ENCODE data around the gene ABCA5. TPM values are rescaled to one million over a fixed set of nuclear protein-coding genes. Genes with fewer than 3 reads are reported as not detected.

ABCA5 gene
- total RNA-seq, 4 donors from 2014 or later = 62.8 to 228 (median 123) TPM

- DNase-seq = no peak
- Histone ChIP-seq H3K36me3 (peaks cover 0 to 18% of the 10 kb centered on the region in 2 donors), H3K27ac (peak within 1 kb of the TSS; percentile 7 to 30 (median 24)), H3K27me3 (no peaks in the 10 kb centered on the region), H3K9me3 (peaks cover 0 to 6% (median 0%) of the 10 kb centered on the region in 3 donors), H3K4me1 (no peaks in the 10 kb centered on the region), H3K4me3 (peak within 1 kb of the TSS in 2 of 4 donors; percentile 16 to 23)
- no peak for ATAC-seq
- in situ Hi-C loops (cut with MboI; ENCODE audit: low sequenced_read_pairs in 4 of 4) = loop anchor here in 2 of 4 donors (25.0 kb wide), 1 partner anchor 691 kb away; no protein-coding TSS in a partner anchor
- intact Hi-C loops (cut with DNase I; ENCODE audit: low total_unique reads) = no loop called here
- no peak for TF ChIP-seq POLR2A (IDR thresholded peaks at IDR 0.05)
- TF ChIP-seq CTCF (IDR thresholded peaks at IDR 0.05 in 4 of 5, conservative IDR thresholded peaks at IDR 0.05 in 1 of 5) = no peak
These were observed 98.4 kb downstream of the ABCA5 start, which contains the start of gene ABCA10 for GRCh38 chr17:69228576-69228975. ABCA10 (minus strand) TSS chr17:69228824; CDS start chr17:69225358, 3,466 bp downstream.

GRCh38 chr17:69228018-69228417 lies 98.9 kb downstream of the ABCA5 start:
- peak overlapping the region in 3 of 4 donors; percentile 7 to 30 (median 19) for H3K27ac ChIP-seq
- H3K36me3 ChIP-seq = peaks cover 0 to 23% of the 10 kb centered on the region in 2 donors
- no peak for DNase-seq
- no peaks in the 10 kb centered on the region for H3K4me1 ChIP-seq
- H3K9me3 ChIP-seq = peaks cover 0 to 4% (median 0%) of the 10 kb centered on the region in 3 donors
- TF ChIP-seq CTCF (IDR thresholded peaks at IDR 0.05 in 4 of 5, conservative IDR thresholded peaks at IDR 0.05 in 1 of 5) = no peak
- no peak for TF ChIP-seq POLR2A (IDR thresholded peaks at IDR 0.05)
- no peak for ATAC-seq
- peak overlapping the region in 2 of 4 donors; percentile 16 to 23 for H3K4me3 ChIP-seq
- no peaks in the 10 kb centered on the region for H3K27me3 ChIP-seq
- in situ Hi-C loops (cut with MboI; ENCODE audit: low sequenced_read_pairs in 4 of 4) = loop anchor here in 2 of 4 donors (25.0 kb wide), 1 partner anchor 691 kb away; no protein-coding TSS in a partner anchor
- intact Hi-C loops (cut with DNase I; ENCODE audit: low total_unique reads) = no loop called here

GRCh38 chr17:69227541-69227940 lies 99.4 kb downstream of the ABCA5 start:
- H3K27ac ChIP-seq = peak overlapping the region in 3 of 4 donors; percentile 7 to 30 (median 19)
- no peak for ATAC-seq
- intact Hi-C loops (cut with DNase I; ENCODE audit: low total_unique reads) (no loop called here), in situ Hi-C loops (cut with MboI; ENCODE audit: low sequenced_read_pairs in 4 of 4) (loop anchor here in 2 of 4 donors (25.0 kb wide), 1 partner anchor 690 kb away; no protein-coding TSS in a partner anchor)
- no peaks in the 10 kb centered on the region for H3K9me3 ChIP-seq
- H3K36me3 ChIP-seq = peaks cover 0 to 28% of the 10 kb centered on the region in 2 donors
- H3K27me3 ChIP-seq = no peaks in the 10 kb centered on the region
- H3K4me1 ChIP-seq = no peaks in the 10 kb centered on the region
- peak overlapping the region in 2 of 4 donors; percentile 16 to 23 for H3K4me3 ChIP-seq
- no peak for DNase-seq
- TF ChIP-seq POLR2A (IDR thresholded peaks at IDR 0.05) (no peak), CTCF (IDR thresholded peaks at IDR 0.05 in 4 of 5, conservative IDR thresholded peaks at IDR 0.05 in 1 of 5) (no peak)

GRCh38 chr17:69223809-69224208 lies 103.1 kb downstream of the ABCA5 start:
- no peak overlapping the region for H3K27ac ChIP-seq
- no peaks in the 10 kb centered on the region for H3K27me3 ChIP-seq
- no peaks in the 10 kb centered on the region for H3K9me3 ChIP-seq
- H3K36me3 ChIP-seq = peaks cover 0 to 66% of the 10 kb centered on the region in 2 donors
- TF ChIP-seq POLR2A (IDR thresholded peaks at IDR 0.05) (no peak), CTCF (IDR thresholded peaks at IDR 0.05 in 4 of 5, conservative IDR thresholded peaks at IDR 0.05 in 1 of 5) (no peak)
- in situ Hi-C loops (cut with MboI; ENCODE audit: low sequenced_read_pairs in 4 of 4) = no loop called here
- DNase-seq (no peak), ATAC-seq (no peak)
- H3K4me3 ChIP-seq = no peak overlapping the region
- no peaks in the 10 kb centered on the region for H3K4me1 ChIP-seq
- intact Hi-C loops (cut with DNase I; ENCODE audit: low total_unique reads) = no loop called here

Measured in gastrocnemius medialis (tissue), 4 donors.